B cell (primary cell): ENCODE data around the gene SUMO3. TPM values are rescaled to one million over a fixed set of nuclear protein-coding genes. Genes with fewer than 3 reads are reported as not detected.

Experiments used
- ATAC-seq: fragments of 200-7000 bp; cut with Tn5 transposase; one replicate; pipeline ENCODE4 v1.10.0; 2021; ENCODE audit warnings: low read depth, mild to moderate bottlenecking, moderate number of reproducible peaks, moderate library complexity
- CTCF ChIA-PET: fragments of 350-600 bp; sonication (Branson Sonifier 250); formaldehyde crosslinking; loops from one replicate; lab custom pipeline; 2021; ENCODE audit warnings: antibody characterized with exemption, inconsistent platforms; lab: Charles Lee
- POLR2A ChIA-PET: fragments of 350-600 bp; sonication (Branson Sonifier 250); formaldehyde crosslinking; loops from one replicate; lab custom pipeline; 2021; ENCODE audit warnings: antibody characterized with exemption; lab: Charles Lee
- DNase-seq: peaks from one replicate; pipeline ENCODE4 v3.0.0; 2013
- H2AFZ ChIP-seq: 2 replicates; pipeline ENCODE4 v1.6.1; 2012; ENCODE audit warnings: mild to moderate bottlenecking, low read depth, low read length; ENCODE audit not compliant: insufficient read depth, poor library complexity, severe bottlenecking
- H3K27ac ChIP-seq, 2 donors: 1 replicate in 1 of 2; 2 replicates in 1 of 2; pipeline ENCODE4 v1.5.1; 2012 to 2013; ENCODE audit warnings: low read length in 2 of 2, mild to moderate bottlenecking in 2 of 2, moderate library complexity in 1 of 2
- H3K27me3 ChIP-seq, 4 experiments: fragments of 200-600 bp in 1 of 4; sonication (generic) in 1 of 4; replicated peaks in 1 of 4; 1 replicate in 2 of 4; 2 replicates in 2 of 4; pipeline versions ENCODE4 v1.6.1 to v1.7.0; 2013 to 2016; ENCODE audit warnings: low read length in 3 of 4, mild to moderate bottlenecking in 2 of 4, mixed read lengths in 1 of 4, moderate library complexity in 1 of 4; ENCODE audit not compliant: insufficient read depth in 4 of 4, control insufficient read depth in 3 of 4; ENCODE audit errors: control extremely low read depth in 1 of 4
- H3K36me3 ChIP-seq, 2 experiments: replicated peaks in 1 of 2; 1 replicate in 1 of 2; 2 replicates in 1 of 2; pipeline versions ENCODE4 v1.6.1 to v1.7.1; 2013; ENCODE audit warnings: low read length in 1 of 2; ENCODE audit not compliant: insufficient read depth in 2 of 2, control insufficient read depth in 1 of 2; ENCODE audit errors: control extremely low read depth in 1 of 2, extremely low read depth in 1 of 2
- H3K4me1 ChIP-seq, 2 donors: fragments of 200-600 bp in 1 of 2; sonication (generic) in 1 of 2; 1 replicate in 1 of 2; 2 replicates in 1 of 2; pipeline versions ENCODE4 v1.5.1 to v1.6.1; 2013 to 2017; ENCODE audit warnings: low read length in 2 of 2; ENCODE audit not compliant: control insufficient read depth in 2 of 2, insufficient read depth in 2 of 2
- H3K4me2 ChIP-seq: replicated peaks from 2 replicates; pipeline ENCODE3; 2012; ENCODE audit warnings: mild to moderate bottlenecking, low read depth, low read length; ENCODE audit not compliant: poor library complexity, severe bottlenecking
- H3K4me3 ChIP-seq, 5 experiments: fragments of 200-600 bp in 1 of 5; sonication (generic) in 1 of 5; 1 replicate in 3 of 5; 2 replicates in 2 of 5; pipeline versions ENCODE4 v1.5.1 to v1.7.0; 2011 to 2016; ENCODE audit warnings: low read length in 4 of 5, mild to moderate bottlenecking in 4 of 5, low read depth in 2 of 5, control low read depth in 1 of 5, moderate library complexity in 1 of 5; ENCODE audit not compliant: insufficient read depth in 1 of 5; ENCODE audit errors: control extremely low read depth in 1 of 5, extremely low read depth in 1 of 5
- H3K79me2 ChIP-seq: fragments of 200-600 bp; sonication (generic); one replicate; pipeline ENCODE4 v1.6.0; 2016; ENCODE audit warnings: low read length; ENCODE audit not compliant: control insufficient read depth, insufficient read depth
- H3K9ac ChIP-seq: fragments of 200-600 bp; sonication (generic); 2 replicates; pipeline ENCODE4 v1.6.1; 2017; ENCODE audit warnings: mild to moderate bottlenecking, low read length, moderate library complexity
- H3K9me3 ChIP-seq, 3 donors: one replicate each; pipeline versions ENCODE4 v1.6.1 to v1.7.1; 2013; ENCODE audit warnings: low read length in 2 of 3; ENCODE audit not compliant: control insufficient read depth in 2 of 3, insufficient read depth in 1 of 3; ENCODE audit errors: control extremely low read depth in 1 of 3
- H4K20me1 ChIP-seq: 2 replicates; pipeline ENCODE4 v1.6.0; 2012; ENCODE audit warnings: mild to moderate bottlenecking, low read length; ENCODE audit not compliant: insufficient read depth, control insufficient read depth, poor library complexity, severe bottlenecking
- H3K27ac Mint-ChIP-seq: one replicate; pipeline ENCODE4 v1.8.0; 2021; ENCODE audit warnings: mixed read lengths
- H3K27me3 Mint-ChIP-seq: one replicate; pipeline ENCODE4 v1.8.0; 2021; ENCODE audit warnings: mixed read lengths
- H3K4me1 Mint-ChIP-seq: one replicate; pipeline ENCODE4 v1.8.0; 2021; ENCODE audit warnings: mixed read lengths
- H3K4me3 Mint-ChIP-seq: one replicate; pipeline ENCODE4 v1.8.0; 2021; ENCODE audit warnings: mixed read lengths
- H3K9me3 Mint-ChIP-seq: one replicate; pipeline ENCODE4 v1.8.0; 2022; ENCODE audit warnings: mixed read lengths; ENCODE audit not compliant: insufficient read depth
- CTCF ChIP-seq: fragments of 200-600 bp; IDR thresholded peaks from one replicate; pipeline ENCODE4 v1.8.0; 2022; ENCODE audit warnings: antibody characterized with exemption, mild to moderate bottlenecking
- EZH2 ChIP-seq: IDR thresholded peaks from 2 replicates; pipeline ENCODE4 v1.6.1; 2012; ENCODE audit warnings: borderline replicate concordance, low read depth, mild to moderate bottlenecking, moderate library complexity, low read length; ENCODE audit not compliant: insufficient read depth, poor library complexity, severe bottlenecking
- whole genome bisulfite sequencing: methylation state at CpG from one replicate; pipeline ENCODE4 v1.1.5; 2013; ENCODE audit warnings: missing lambda C conversion rate; ENCODE audit not compliant: insufficient coverage; 5-methylcytosine and 5-hydroxymethylcytosine counted together
- intact Hi-C: fragments of 100-400 bp; cut with micrococcal nuclease; formaldehyde crosslinking; loops from one replicate; pipeline ENCODE4 v1.10.0; 2022
- polyA plus RNA-seq: library from polyadenylated mRNA; depleted of rRNA; stranded (reverse); fragments of >200 nt; gene quantifications from 2 replicates; pipeline ENCODE4 v1.2.3, GENCODE V29; 2012
- total RNA-seq, 2 donors: library from RNA; stranded (reverse); fragments of 120-200 nt in 1 of 2; gene quantifications; 1 replicate in 1 of 2; 2 replicates in 1 of 2; pipeline versions ENCODE4 v1.2.3 to v1.2.4, GENCODE V29; 2013 to 2022

Gene SUMO3
- total and polyA plus RNA-seq, 2 donors (not counting 1 experiment from before 2014, with no cell fraction given): 37.6 to 44.8 TPM

GRCh38 chr21:44834231-44834950 is 16.5 kb upstream of the SUMO3 start:
- Histone ChIP-seq H2AFZ (no peak overlapping the region), H3K9ac (no peak overlapping the region), H3K27ac (no peak overlapping the region), H3K27me3 (peaks cover 0 to 8% (median 0%) of the 10 kb centered on the region in 4 experiments), H4K20me1 (no peaks in the 10 kb centered on the region), H3K4me2 (no peak overlapping the region), H3K79me2 (no peaks in the 10 kb centered on the region), H3K4me1 (peaks cover 6 to 14% of the 10 kb centered on the region in 2 donors), H3K4me3 (no peak overlapping the region), H3K36me3 (no peaks in the 10 kb centered on the region), H3K9me3 (no peaks in the 10 kb centered on the region)
- Mint-ChIP-seq H3K4me3 (no peak overlapping the region), H3K9me3 (no peaks in the 10 kb centered on the region), H3K27ac (no peak overlapping the region), H3K4me1 (peaks cover 19% of the 10 kb centered on the region), H3K27me3 (peaks cover 2% of the 10 kb centered on the region)
- CTCF ChIA-PET: no interaction called here
- intact Hi-C loops: no loop called here
- TF ChIP-seq CTCF (no peak), EZH2 (no peak)
- ATAC-seq (no peak), DNase-seq (no peak)
- POLR2A ChIA-PET: no interaction called here
- WGBS: 89% methylated on average over 25 of the region's 26 CpGs

- Histone ChIP-seq H4K20me1 (no peaks in the 10 kb centered on the region), H3K9ac (no peak overlapping the region), H2AFZ (no peak overlapping the region), H3K9me3 (peaks cover 0 to 6% (median 5%) of the 10 kb centered on the region in 3 donors), H3K4me2 (no peak overlapping the region), H3K27me3 (peaks cover 0 to 4% (median 0%) of the 10 kb centered on the region in 4 experiments), H3K79me2 (no peaks in the 10 kb centered on the region), H3K4me3 (no peak overlapping the region), H3K36me3 (no peaks in the 10 kb centered on the region), H3K4me1 (peaks cover 6 to 14% of the 10 kb centered on the region in 2 donors), H3K27ac (no peak overlapping the region)
- no peaks in the 10 kb centered on the region for H3K27me3 Mint-ChIP-seq
- WGBS: 88% methylated on average over 2 of the region's 5 CpGs
- POLR2A ChIA-PET: no interaction called here
- ATAC-seq (no peak), DNase-seq (no peak)
- H3K4me3 Mint-ChIP-seq: no peak overlapping the region
- CTCF ChIA-PET: no interaction called here
- peaks cover 2% of the 10 kb centered on the region for H3K9me3 Mint-ChIP-seq
- H3K4me1 Mint-ChIP-seq: peaks cover 20% of the 10 kb centered on the region
- intact Hi-C loops: no loop called here
- no peak overlapping the region for H3K27ac Mint-ChIP-seq
- no peak for TF ChIP-seq CTCF
- TF ChIP-seq EZH2: no peak
These were observed 15.8 kb upstream of the SUMO3 start for GRCh38 chr21:44833663-44834062.
